ENCODE data around the gene GEMIN4.

- TF ChIP-seq CTCF (IDR thresholded peaks at IDR 0.05) (no peak), POLR2A (IDR thresholded peaks at IDR 0.05) (no peak), EP300 (IDR thresholded peaks at IDR 0.05) (no peak)
Measured at GRCh38 chr17:746181-746580, 5.9 kb downstream of the GEMIN4 start.
